Stimulated activated CD4-positive, alpha-beta T cell treated with anti-CD3 and anti-CD28 coated beads, TNF-alpha, amount 100 ng/mL, for 1 hour (primary cell): Measurements from ENCODE around the gene SNRNP27.

Source experiments
- DNase-seq, 3 donors: peaks; one replicate each; pipeline ENCODE4 v3.0.0-alpha.2; 2020; ENCODE audit warnings: low read depth in 3 of 3, low spot score in 1 of 3

The SNRNP27 gene

GRCh38 chr2:69914950-69915945 lies 21.5 kb downstream of the SNRNP27 start, which contains the start of gene MXD1:
MXD1 (plus strand) TSS chr2:69915109; CDS start chr2:69915331, 222 bp downstream.
- peak in 1 of 3 donors; percentile 97 for DNase-seq

- no peak for DNase-seq
Measured at GRCh38 chr2:69916106-69916505, 22.4 kb downstream of the SNRNP27 start.

GRCh38 chr2:69917852-69918251 lies 24.1 kb downstream of the SNRNP27 start:
- DNase-seq, result no peak

- DNase-seq, result no peak
Measured at GRCh38 chr2:69918401-69918800, 24.6 kb downstream of the SNRNP27 start.

- no peak for DNase-seq
Measured at GRCh38 chr2:69923116-69923515, 29.4 kb downstream of the SNRNP27 start.

- DNase-seq, result no peak
Measured at GRCh38 chr2:69926849-69927515, 33.2 kb downstream of the SNRNP27 start.

GRCh38 chr2:69931832-69932595 lies 38.3 kb downstream of the SNRNP27 start:
- DNase-seq, result no peak

- DNase-seq, result no peak
Measured at GRCh38 chr2:69932596-69932922, 38.8 kb downstream of the SNRNP27 start.

- DNase-seq, result no peak
Measured at GRCh38 chr2:69933254-69933828, 39.6 kb downstream of the SNRNP27 start.

- no peak for DNase-seq
Measured at GRCh38 chr2:69933839-69934613, 40.3 kb downstream of the SNRNP27 start.

GRCh38 chr2:69934614-69934908 lies 40.8 kb downstream of the SNRNP27 start:
- no peak for DNase-seq

- no peak for DNase-seq
Measured at GRCh38 chr2:69935011-69935410, 41.3 kb downstream of the SNRNP27 start.

- DNase-seq, result no peak
Measured at GRCh38 chr2:69936906-69937305, 43.1 kb downstream of the SNRNP27 start.

- DNase-seq, result no peak
Measured at GRCh38 chr2:69937968-69938367, 44.2 kb downstream of the SNRNP27 start.

GRCh38 chr2:69939722-69940121 lies 46.0 kb downstream of the SNRNP27 start:
- no peak for DNase-seq

GRCh38 chr2:69940691-69941090 lies 46.9 kb downstream of the SNRNP27 start:
- DNase-seq, result no peak

GRCh38 chr2:69943000-69943842 lies 49.5 kb downstream of the SNRNP27 start:
- no peak for DNase-seq

- no peak for DNase-seq
Measured at GRCh38 chr2:69943843-69944525, 50.2 kb downstream of the SNRNP27 start.

- no peak for DNase-seq
Measured at GRCh38 chr2:69944756-69945155, 51.0 kb downstream of the SNRNP27 start.
